H9 (cell line): ENCODE results near the gene CADPS2. TPM values are rescaled to one million over a fixed set of nuclear protein-coding genes. Genes with fewer than 3 reads are reported as not detected.

Experiments
- DNase-seq: peaks from one replicate; pipeline ENCODE4 v3.0.0-alpha.2; 2017
- H2AFZ ChIP-seq: one replicate; pipeline ENCODE4 v1.6.1; 2013; ENCODE audit warnings: mild to moderate bottlenecking, low read length, control low read depth, moderate library complexity
- H2AK5ac ChIP-seq: 2 replicates; pipeline ENCODE4 v1.6.1; 2013; ENCODE audit warnings: low read length, control low read depth, mixed read lengths; ENCODE audit not compliant: insufficient read length
- H2BK120ac ChIP-seq: one replicate; pipeline ENCODE4 v1.6.1; 2013; ENCODE audit warnings: low read depth, mild to moderate bottlenecking, low read length, control low read depth, inconsistent platforms; ENCODE audit not compliant: poor library complexity, severe bottlenecking
- H2BK12ac ChIP-seq: 2 replicates; pipeline ENCODE4 v1.6.1; 2013; ENCODE audit warnings: low read length, control low read depth, mixed read lengths, low read depth; ENCODE audit not compliant: insufficient read length
- H2BK15ac ChIP-seq: 2 replicates; pipeline ENCODE4 v1.6.1; 2013; ENCODE audit warnings: low read depth, low read length, control low read depth
- H2BK20ac ChIP-seq: one replicate; pipeline ENCODE4 v1.6.1; 2013; ENCODE audit warnings: low read depth, mild to moderate bottlenecking, low read length, control low read depth, inconsistent platforms; ENCODE audit not compliant: poor library complexity, severe bottlenecking
- H2BK5ac ChIP-seq: 2 replicates; pipeline ENCODE4 v1.6.1; 2013; ENCODE audit warnings: low read length, control low read depth, mixed read lengths; ENCODE audit not compliant: insufficient read length
- H3K14ac ChIP-seq: 2 replicates; pipeline ENCODE4 v1.6.1; 2013; ENCODE audit warnings: low read length, control low read depth; ENCODE audit not compliant: insufficient read depth
- H3K18ac ChIP-seq: 2 replicates; pipeline ENCODE4 v1.6.1; 2013; ENCODE audit warnings: low read depth, mild to moderate bottlenecking, mixed read lengths, low read length, control low read depth; ENCODE audit not compliant: insufficient read length
- H3K23ac ChIP-seq: 2 replicates; pipeline ENCODE4 v1.6.1; 2013; ENCODE audit warnings: low read length, control low read depth, mixed read lengths, low read depth; ENCODE audit not compliant: insufficient read length
- H3K23me2 ChIP-seq: 2 replicates; pipeline ENCODE4 v1.6.1; 2013; ENCODE audit warnings: low read depth, mild to moderate bottlenecking, mixed read lengths, low read length, control low read depth; ENCODE audit not compliant: insufficient read length, poor library complexity, severe bottlenecking
- H3K27ac ChIP-seq: 2 replicates; pipeline ENCODE4 v1.5.1; 2013; ENCODE audit warnings: low read length, control low read depth, mixed read lengths, low read depth; ENCODE audit not compliant: insufficient read length
- H3K27me3 ChIP-seq: 2 replicates; pipeline ENCODE4 v1.6.1; 2013; ENCODE audit warnings: low read length, control low read depth, inconsistent platforms; ENCODE audit not compliant: insufficient read depth
- H3K4ac ChIP-seq: 2 replicates; pipeline ENCODE4 v1.6.1; 2013; ENCODE audit warnings: low read depth, mild to moderate bottlenecking, control low read depth, inconsistent platforms, low read length, moderate library complexity
- H3K4me1 ChIP-seq: 2 replicates; pipeline ENCODE4 v1.6.1; 2013; ENCODE audit warnings: low read length, control low read depth, inconsistent platforms; ENCODE audit not compliant: insufficient read depth
- H3K4me2 ChIP-seq: 2 replicates; pipeline ENCODE4 v1.6.1; 2013; ENCODE audit warnings: low read length, control low read depth, mixed read lengths; ENCODE audit not compliant: insufficient read length, insufficient read depth
- H3K56ac ChIP-seq: 2 replicates; pipeline ENCODE4 v1.6.1; 2013; ENCODE audit warnings: low read depth, mild to moderate bottlenecking, mixed read lengths, low read length, control low read depth; ENCODE audit not compliant: insufficient read length
- H3K79me1 ChIP-seq: 2 replicates; pipeline ENCODE4 v1.6.1; 2013; ENCODE audit warnings: low read depth, mild to moderate bottlenecking, moderate library complexity, low read length, control low read depth, inconsistent platforms; ENCODE audit not compliant: insufficient read depth, poor library complexity, severe bottlenecking
- H3K79me2 ChIP-seq: 2 replicates; pipeline ENCODE4 v1.6.1; 2013; ENCODE audit warnings: low read length, control low read depth, inconsistent platforms; ENCODE audit not compliant: insufficient read depth
- H3K9ac ChIP-seq: 2 replicates; pipeline ENCODE4 v1.6.1; 2013; ENCODE audit warnings: low read length, control low read depth, mixed read lengths; ENCODE audit not compliant: insufficient read length; ENCODE audit errors: extremely low read depth
- H3K9me3 ChIP-seq: one replicate; pipeline ENCODE4 v1.6.1; 2013; ENCODE audit warnings: low read depth, low read length, inconsistent platforms; ENCODE audit not compliant: control insufficient read depth
- H3T11ph ChIP-seq: one replicate; pipeline ENCODE4 v1.6.1; 2013; ENCODE audit warnings: mild to moderate bottlenecking, low read length, control low read depth, inconsistent platforms
- H4K20me1 ChIP-seq: one replicate; pipeline ENCODE4 v1.6.1; 2013; ENCODE audit not compliant: control insufficient read depth, insufficient read length, insufficient read depth
- H4K5ac ChIP-seq: 2 replicates; pipeline ENCODE4 v1.6.1; 2013; ENCODE audit warnings: low read depth, mild to moderate bottlenecking, mixed read lengths, low read length, control low read depth; ENCODE audit not compliant: insufficient read length
- H4K8ac ChIP-seq: replicated peaks from 2 replicates; pipeline ENCODE4 v1.6.1; 2013; ENCODE audit warnings: low read length, control low read depth, mixed read lengths, low read depth; ENCODE audit not compliant: insufficient read length
- H4K91ac ChIP-seq: 2 replicates; pipeline ENCODE4 v1.6.1; 2013; ENCODE audit warnings: low read depth, mild to moderate bottlenecking, moderate library complexity, mixed read lengths, low read length, control low read depth; ENCODE audit not compliant: insufficient read length
- H3K27ac Mint-ChIP-seq, 3 experiments: 2 replicates in 2 of 3; 3 replicates in 1 of 3; pipeline ENCODE4 v1.8.0; 2020 to 2021; ENCODE audit warnings: mixed read lengths in 3 of 3, mild to moderate bottlenecking in 1 of 3, moderate library complexity in 1 of 3
- H3K27me3 Mint-ChIP-seq: 2 replicates; pipeline ENCODE4 v1.8.0; 2021; ENCODE audit warnings: low read depth, mild to moderate bottlenecking, moderate library complexity, mixed read lengths
- H3K36me3 Mint-ChIP-seq, 3 experiments: 2 replicates in 2 of 3; 3 replicates in 1 of 3; pipeline ENCODE4 v1.8.0; 2020 to 2021; ENCODE audit warnings: low read depth in 3 of 3, mixed read lengths in 3 of 3; ENCODE audit not compliant: insufficient read depth in 1 of 3
- H3K4me1 Mint-ChIP-seq, 2 experiments: 2 replicates each; pipeline ENCODE4 v1.8.0; 2020; ENCODE audit warnings: mixed read lengths in 2 of 2
- H3K4me3 Mint-ChIP-seq, 2 experiments: 2 replicates in 1 of 2; 3 replicates in 1 of 2; pipeline ENCODE4 v1.8.0; 2020 to 2021; ENCODE audit warnings: mild to moderate bottlenecking in 2 of 2, mixed read lengths in 2 of 2, moderate library complexity in 1 of 2
- H3K9me3 Mint-ChIP-seq, 2 experiments: 2 replicates in 1 of 2; 3 replicates in 1 of 2; pipeline ENCODE4 v1.8.0; 2020; ENCODE audit warnings: mild to moderate bottlenecking in 2 of 2, mixed read lengths in 2 of 2, moderate library complexity in 1 of 2
- WGBS: extraction: QIAGEN DNeasy Blood & Tissue Kit; methylation state at CpG from one replicate; pipeline ENCODE4 v1.1.7; 2013; ENCODE audit warnings: missing lambda C conversion rate, low lambda C conversion rate, mixed read lengths; ENCODE audit not compliant: insufficient read length; ENCODE audit errors: extremely low coverage; 5-methylcytosine and 5-hydroxymethylcytosine counted together
- total RNA-seq: library from RNA; stranded (reverse); gene quantifications from 2 replicates; pipeline ENCODE4 v1.2.1, GENCODE V29; 2021
- TF ChIP-seq, protein P1 (sequence below): fragments of 200-600 bp; sonication (generic); conservative IDR thresholded peaks from 3 replicates; pipeline ENCODE4 v1.8.0; 2021; ENCODE audit warnings: antibody characterized with exemption, mild to moderate bottlenecking

CADPS2 gene
- total RNA-seq, 1 experiment from 2014 or later, result 7.1 TPM

- no peaks in the 10 kb centered on the region for H3K9me3 ChIP-seq
- H3K4ac ChIP-seq, result no peak overlapping the region
- no peak overlapping the region for H2BK15ac ChIP-seq
- H2AK5ac ChIP-seq, result no peak overlapping the region
- H3K79me1 ChIP-seq, result no peaks in the 10 kb centered on the region
- H3K4me1 ChIP-seq, result peaks cover 5% of the 10 kb centered on the region; the same call in 1 of the 2 replicates
- H4K91ac ChIP-seq, result no peak overlapping the region
- H2BK12ac ChIP-seq, result no peak overlapping the region
- H3K14ac ChIP-seq, result no peak overlapping the region
- Mint-ChIP-seq H3K36me3 (peaks cover 0 to 12% (median 1%) of the 10 kb centered on the region in 3 experiments; a peak in 3 of 7 replicates), H3K27ac (no peak overlapping the region), H3K27me3 (no peaks in the 10 kb centered on the region), H3K4me3 (no peak overlapping the region), H3K4me1 (peaks cover 24 to 27% of the 10 kb centered on the region in 2 experiments), H3K9me3 (no peaks in the 10 kb centered on the region; a peak in 1 of 5 replicates)
- H4K5ac ChIP-seq, result no peak overlapping the region
- H3K18ac ChIP-seq, result no peak overlapping the region
- no peaks in the 10 kb centered on the region for H3K79me2 ChIP-seq
- no peak overlapping the region for H3K9ac ChIP-seq
- TF ChIP-seq, protein P1, sequence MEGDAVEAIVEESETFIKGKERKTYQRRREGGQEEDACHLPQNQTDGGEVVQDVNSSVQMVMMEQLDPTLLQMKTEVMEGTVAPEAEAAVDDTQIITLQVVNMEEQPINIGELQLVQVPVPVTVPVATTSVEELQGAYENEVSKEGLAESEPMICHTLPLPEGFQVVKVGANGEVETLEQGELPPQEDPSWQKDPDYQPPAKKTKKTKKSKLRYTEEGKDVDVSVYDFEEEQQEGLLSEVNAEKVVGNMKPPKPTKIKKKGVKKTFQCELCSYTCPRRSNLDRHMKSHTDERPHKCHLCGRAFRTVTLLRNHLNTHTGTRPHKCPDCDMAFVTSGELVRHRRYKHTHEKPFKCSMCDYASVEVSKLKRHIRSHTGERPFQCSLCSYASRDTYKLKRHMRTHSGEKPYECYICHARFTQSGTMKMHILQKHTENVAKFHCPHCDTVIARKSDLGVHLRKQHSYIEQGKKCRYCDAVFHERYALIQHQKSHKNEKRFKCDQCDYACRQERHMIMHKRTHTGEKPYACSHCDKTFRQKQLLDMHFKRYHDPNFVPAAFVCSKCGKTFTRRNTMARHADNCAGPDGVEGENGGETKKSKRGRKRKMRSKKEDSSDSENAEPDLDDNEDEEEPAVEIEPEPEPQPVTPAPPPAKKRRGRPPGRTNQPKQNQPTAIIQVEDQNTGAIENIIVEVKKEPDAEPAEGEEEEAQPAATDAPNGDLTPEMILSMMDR, result no peak
- H3K56ac ChIP-seq, result no peak overlapping the region
- no peak overlapping the region for H2BK20ac ChIP-seq
- H3K27ac ChIP-seq, result no peak overlapping the region
- H4K8ac ChIP-seq, result no peak overlapping the region
- H4K20me1 ChIP-seq, result no peaks in the 10 kb centered on the region
- H3T11ph ChIP-seq, result no peak overlapping the region
- H2BK5ac ChIP-seq, result no peak overlapping the region
- no peaks in the 10 kb centered on the region for H3K23me2 ChIP-seq
- H3K4me2 ChIP-seq, result no peak overlapping the region
- no peak overlapping the region for H2AFZ ChIP-seq
- no peaks in the 10 kb centered on the region for H3K27me3 ChIP-seq
- H2BK120ac ChIP-seq, result no peak overlapping the region
- no CpG with 5 or more reads among the region's 3 CpGs for WGBS
- H3K23ac ChIP-seq, result no peak overlapping the region
- no peak for DNase-seq
Observed at GRCh38 chr7:122362473-122362872, 523.8 kb downstream of the CADPS2 start.
